ENCODE data around the gene ERO1A. TPM values are rescaled to one million over a fixed set of nuclear protein-coding genes. Genes with fewer than 3 reads are reported as not detected.
"Not testable (repeated sequence)": the region's sequence is repeated elsewhere in the genome, so short reads cannot be mapped to it uniquely, and the experiment has no call there.

The ERO1A gene
- total RNA-seq, 1 donor from 2014 or later: 31.5 TPM

- DNase-seq (no peak), ATAC-seq (ENCODE audit: low read depth) (no peak)
- no peaks in the 10 kb centered on the region for H3K9me3 Mint-ChIP-seq
- H3K27ac Mint-ChIP-seq: no peak overlapping the region
- no peaks in the 10 kb centered on the region for H3K27me3 Mint-ChIP-seq
- H3K36me3 Mint-ChIP-seq (ENCODE audit: low read depth): peaks cover 34% of the 10 kb centered on the region
- POLR2A ChIA-PET: no interaction called here
- TF ChIP-seq, protein P1, sequence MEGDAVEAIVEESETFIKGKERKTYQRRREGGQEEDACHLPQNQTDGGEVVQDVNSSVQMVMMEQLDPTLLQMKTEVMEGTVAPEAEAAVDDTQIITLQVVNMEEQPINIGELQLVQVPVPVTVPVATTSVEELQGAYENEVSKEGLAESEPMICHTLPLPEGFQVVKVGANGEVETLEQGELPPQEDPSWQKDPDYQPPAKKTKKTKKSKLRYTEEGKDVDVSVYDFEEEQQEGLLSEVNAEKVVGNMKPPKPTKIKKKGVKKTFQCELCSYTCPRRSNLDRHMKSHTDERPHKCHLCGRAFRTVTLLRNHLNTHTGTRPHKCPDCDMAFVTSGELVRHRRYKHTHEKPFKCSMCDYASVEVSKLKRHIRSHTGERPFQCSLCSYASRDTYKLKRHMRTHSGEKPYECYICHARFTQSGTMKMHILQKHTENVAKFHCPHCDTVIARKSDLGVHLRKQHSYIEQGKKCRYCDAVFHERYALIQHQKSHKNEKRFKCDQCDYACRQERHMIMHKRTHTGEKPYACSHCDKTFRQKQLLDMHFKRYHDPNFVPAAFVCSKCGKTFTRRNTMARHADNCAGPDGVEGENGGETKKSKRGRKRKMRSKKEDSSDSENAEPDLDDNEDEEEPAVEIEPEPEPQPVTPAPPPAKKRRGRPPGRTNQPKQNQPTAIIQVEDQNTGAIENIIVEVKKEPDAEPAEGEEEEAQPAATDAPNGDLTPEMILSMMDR (IDR thresholded peaks at IDR 0.05): no peak
- H3K4me1 Mint-ChIP-seq: peaks cover 61% of the 10 kb centered on the region
- intact Hi-C loops (cut with micrococcal nuclease): no loop called here
- H3K4me3 Mint-ChIP-seq: no peak overlapping the region
- CTCF ChIA-PET: no interaction called here
Observed at GRCh38 chr14:52733824-52734223, 38.5 kb upstream of the ERO1A start.

GRCh38 chr14:52730709-52731111 is 35.4 kb upstream of the ERO1A start:
- Mint-ChIP-seq H3K27me3 (no peaks in the 10 kb centered on the region), H3K27ac (peak overlapping the region; percentile 89), H3K36me3 (ENCODE audit: low read depth) (peaks cover 42% of the 10 kb centered on the region), H3K4me3 (peak overlapping the region; percentile 94), H3K4me1 (peaks cover 44% of the 10 kb centered on the region), H3K9me3 (no peaks in the 10 kb centered on the region)
- ATAC-seq (ENCODE audit: low read depth) (no peak), DNase-seq (no peak)
- ChIA-PET POLR2A (interaction anchor here (0.9 to 3.4 kb wide), 3 partner anchors 12 to 25 kb away, joined by 3 to 37 read pairs (median 7); no protein-coding TSS in a partner anchor), CTCF (no interaction called here)
- TF ChIP-seq, protein P1 (IDR thresholded peaks at IDR 0.05): no peak
- intact Hi-C loops (cut with micrococcal nuclease): loop anchor here (1.0 to 2.0 kb wide), 8 partner anchors 8 to 824 kb away; partner anchors contain the start of genes DDHD1, ERO1A, GNPNAT1 and GPR137C

GRCh38 chr14:52729925-52730708 is 34.8 kb upstream of the ERO1A start, which contains the start of gene STYX:
Gene STYX (plus strand): TSS chr14:52730166. CDS start chr14:52730475, 309 bp downstream.
- peak; percentile 96 for ATAC-seq (ENCODE audit: low read depth)
- Mint-ChIP-seq H3K4me3 (peak within 1 kb of the TSS; percentile 94), H3K36me3 (ENCODE audit: low read depth) (peaks cover 43% of the 10 kb centered on the region), H3K9me3 (no peaks in the 10 kb centered on the region), H3K4me1 (peaks cover 46% of the 10 kb centered on the region), H3K27me3 (no peaks in the 10 kb centered on the region), H3K27ac (peak within 1 kb of the TSS; percentile 89)
- POLR2A ChIA-PET: interaction anchor here (0.6 to 3.4 kb wide), 9 partner anchors 12 to 422 kb away, joined by 3 to 37 read pairs (median 5); partner anchors contain the start of genes ERO1A, GPR137C and TXNDC16
- TF ChIP-seq, protein P1 (IDR thresholded peaks at IDR 0.05): no peak
- intact Hi-C loops (cut with micrococcal nuclease): loop anchor here (1.0 to 2.0 kb wide), 8 partner anchors 8 to 824 kb away; partner anchors contain the start of genes DDHD1, ERO1A, GNPNAT1 and GPR137C
- CTCF ChIA-PET: no interaction called here
- peak; percentile 95 for DNase-seq

DNA sequence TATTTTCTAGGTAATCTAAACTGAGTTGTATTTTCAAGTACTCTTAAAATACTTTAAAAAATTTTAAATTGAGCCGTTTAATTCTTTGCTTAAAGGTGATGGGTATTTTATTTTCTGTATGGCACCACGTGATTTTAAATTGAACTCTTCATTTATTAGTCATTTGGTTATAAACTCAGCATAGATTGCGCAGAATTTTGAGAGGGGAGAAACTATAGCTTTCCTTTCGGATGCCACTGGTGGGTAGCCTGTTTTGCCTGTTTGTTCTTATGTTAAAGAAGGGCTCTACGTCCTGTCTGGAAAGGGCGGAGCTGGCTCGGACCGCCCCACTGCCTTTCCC is 34.2 kb upstream of the ERO1A start:
- no peak for ATAC-seq (ENCODE audit: low read depth)

GRCh38 chr14:52729035-52729434 is 33.7 kb upstream of the ERO1A start:
- intact Hi-C loops (cut with micrococcal nuclease); DNase-seq; H3K9me3 Mint-ChIP-seq; ATAC-seq (ENCODE audit: low read depth); CTCF ChIA-PET; H3K27me3 Mint-ChIP-seq; H3K4me3 Mint-ChIP-seq; H3K27ac Mint-ChIP-seq: not testable (repeated sequence)
- peaks cover 50% of the 10 kb centered on the region for H3K4me1 Mint-ChIP-seq
- peaks cover 46% of the 10 kb centered on the region for H3K36me3 Mint-ChIP-seq (ENCODE audit: low read depth)
- POLR2A ChIA-PET: interaction anchor here (0.6 to 3.4 kb wide), 6 partner anchors 10 to 236 kb away, joined by 3 to 37 read pairs (median 3); partner anchors contain the start of genes GPR137C, PSMC6 and TXNDC16

More for the DNA sequence above, 34.2 kb upstream of the ERO1A start:
- Mint-ChIP-seq H3K9me3 (no peaks in the 10 kb centered on the region), H3K27ac (peak overlapping the region; percentile 89), H3K4me1 (peaks cover 50% of the 10 kb centered on the region), H3K27me3 (no peaks in the 10 kb centered on the region), H3K4me3 (peak overlapping the region; percentile 94), H3K36me3 (ENCODE audit: low read depth) (peaks cover 46% of the 10 kb centered on the region)
- intact Hi-C loops (cut with micrococcal nuclease): no loop called here
- DNase-seq: no peak
- TF ChIP-seq, protein P1 (IDR thresholded peaks at IDR 0.05): no peak
- ChIA-PET CTCF (no interaction called here), POLR2A (interaction anchor here (0.6 to 3.4 kb wide), 9 partner anchors 13 to 423 kb away, joined by 3 to 37 read pairs (median 5); partner anchors contain the start of genes ERO1A, GPR137C, PSMC6 and TXNDC16)

GRCh38 chr14:52727509-52727908 is 32.2 kb upstream of the ERO1A start:
- POLR2A ChIA-PET; intact Hi-C loops (cut with micrococcal nuclease); H3K27ac Mint-ChIP-seq; ATAC-seq (ENCODE audit: low read depth); H3K9me3 Mint-ChIP-seq; DNase-seq; H3K27me3 Mint-ChIP-seq; H3K4me3 Mint-ChIP-seq: not testable (repeated sequence)
- Mint-ChIP-seq H3K4me1 (peaks cover 53% of the 10 kb centered on the region), H3K36me3 (ENCODE audit: low read depth) (peaks cover 48% of the 10 kb centered on the region)
- CTCF ChIA-PET: interaction anchor here (1.4 kb wide), 1 partner anchor 18 kb away, joined by 3 read pairs; no protein-coding TSS in a partner anchor
